ENCODE data around the gene GRM8. TPM values are rescaled to one million over a fixed set of nuclear protein-coding genes. Genes with fewer than 3 reads are reported as not detected.

GRM8 gene
- polyA plus RNA-seq, 1 donor (not counting 4 experiments of a cell fraction or from before 2014, with no cell fraction given) = not detected

GRCh38 chr7:126489874-126490273, 762.9 kb downstream of the GRM8 start:
- no peak for FAIRE-seq
- DNase-seq (ENCODE audit: low read depth, low spot score) = no peak

GRCh38 chr7:126487728-126488442, 764.9 kb downstream of the GRM8 start:
- Histone ChIP-seq H3K79me2 (ENCODE audit: control insufficient read depth, insufficient read depth, low read length) (no peaks in the 10 kb centered on the region), H2AFZ (ENCODE audit: control insufficient read depth, low read length) (no peak overlapping the region), H3K27ac (ENCODE audit: control insufficient read depth, insufficient read depth, low read length) (no peak overlapping the region), H3K4me1 (ENCODE audit: control insufficient read depth, extremely low read depth, insufficient read depth, low read length) (no peaks in the 10 kb centered on the region), H3K9me1 (ENCODE audit: control insufficient read depth, extremely low read depth, insufficient read depth, low read length) (no peaks in the 10 kb centered on the region), H3K9ac (ENCODE audit: control insufficient read depth, extremely low read depth, insufficient read depth, low read length) (no peak overlapping the region), H3K27me3 (ENCODE audit: control insufficient read depth, extremely low read depth, insufficient read depth, low read length) (no peaks in the 10 kb centered on the region), H3K36me3 (ENCODE audit: control insufficient read depth in 2 of 2, extremely low read depth in 1 of 2, insufficient read depth in 2 of 2, low read length in 2 of 2) (no peaks in the 10 kb centered on the region), H3K4me2 (ENCODE audit: control insufficient read depth, extremely low read depth, insufficient read depth, low read depth, low read length) (no peak overlapping the region), H3K4me3 (ENCODE audit: control insufficient read depth in 2 of 3, extremely low read depth in 1 of 3, insufficient read depth in 2 of 3, low read depth in 1 of 3, low read length in 3 of 3) (no peak overlapping the region), H3K9me3 (ENCODE audit: control insufficient read depth, low read depth, low read length) (no peaks in the 10 kb centered on the region), H4K20me1 (ENCODE audit: control insufficient read depth, extremely low read depth, insufficient read depth, low read length) (no peaks in the 10 kb centered on the region)
- dilution Hi-C loops (cut with MboI; ENCODE audit: extremely low pct_ligation_motif_present, low sequenced_read_pairs) = no loop called here
- FAIRE-seq (no peak), DNase-seq (ENCODE audit: low read depth, low spot score) (no peak)
- TF ChIP-seq EZH2 (IDR thresholded peaks at IDR 0.05; ENCODE audit: low read length) = no peak
- TF ChIP-seq, protein P1, sequence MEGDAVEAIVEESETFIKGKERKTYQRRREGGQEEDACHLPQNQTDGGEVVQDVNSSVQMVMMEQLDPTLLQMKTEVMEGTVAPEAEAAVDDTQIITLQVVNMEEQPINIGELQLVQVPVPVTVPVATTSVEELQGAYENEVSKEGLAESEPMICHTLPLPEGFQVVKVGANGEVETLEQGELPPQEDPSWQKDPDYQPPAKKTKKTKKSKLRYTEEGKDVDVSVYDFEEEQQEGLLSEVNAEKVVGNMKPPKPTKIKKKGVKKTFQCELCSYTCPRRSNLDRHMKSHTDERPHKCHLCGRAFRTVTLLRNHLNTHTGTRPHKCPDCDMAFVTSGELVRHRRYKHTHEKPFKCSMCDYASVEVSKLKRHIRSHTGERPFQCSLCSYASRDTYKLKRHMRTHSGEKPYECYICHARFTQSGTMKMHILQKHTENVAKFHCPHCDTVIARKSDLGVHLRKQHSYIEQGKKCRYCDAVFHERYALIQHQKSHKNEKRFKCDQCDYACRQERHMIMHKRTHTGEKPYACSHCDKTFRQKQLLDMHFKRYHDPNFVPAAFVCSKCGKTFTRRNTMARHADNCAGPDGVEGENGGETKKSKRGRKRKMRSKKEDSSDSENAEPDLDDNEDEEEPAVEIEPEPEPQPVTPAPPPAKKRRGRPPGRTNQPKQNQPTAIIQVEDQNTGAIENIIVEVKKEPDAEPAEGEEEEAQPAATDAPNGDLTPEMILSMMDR (optimal IDR thresholded peaks at IDR 0.05 in 1 of 3, IDR thresholded peaks at IDR 0.05 in 1 of 3, conservative IDR thresholded peaks at IDR 0.05 in 1 of 3; ENCODE audit: extremely low read depth in 1 of 3, insufficient read depth in 2 of 3, low read length in 3 of 3) = no peak

More at GRCh38 chr7:126489874-126490273, 762.9 kb downstream of the GRM8 start:
- H3K36me3 ChIP-seq (ENCODE audit: control insufficient read depth in 2 of 2, extremely low read depth in 1 of 2, insufficient read depth in 2 of 2, low read length in 2 of 2) = no peaks in the 10 kb centered on the region
- no peaks in the 10 kb centered on the region for H3K4me1 ChIP-seq (ENCODE audit: control insufficient read depth, extremely low read depth, insufficient read depth, low read length)
- no peaks in the 10 kb centered on the region for H3K27me3 ChIP-seq (ENCODE audit: control insufficient read depth, extremely low read depth, insufficient read depth, low read length)
- H3K4me3 ChIP-seq (ENCODE audit: control insufficient read depth in 2 of 3, extremely low read depth in 1 of 3, insufficient read depth in 2 of 3, low read depth in 1 of 3, low read length in 3 of 3) = no peak overlapping the region
- no peaks in the 10 kb centered on the region for H4K20me1 ChIP-seq (ENCODE audit: control insufficient read depth, extremely low read depth, insufficient read depth, low read length)
- no peaks in the 10 kb centered on the region for H3K9me1 ChIP-seq (ENCODE audit: control insufficient read depth, extremely low read depth, insufficient read depth, low read length)
- H2AFZ ChIP-seq (ENCODE audit: control insufficient read depth, low read length) = no peak overlapping the region
- TF ChIP-seq EZH2 (IDR thresholded peaks at IDR 0.05; ENCODE audit: low read length) = no peak
- H3K27ac ChIP-seq (ENCODE audit: control insufficient read depth, insufficient read depth, low read length) = no peak overlapping the region
- no peak overlapping the region for H3K9ac ChIP-seq (ENCODE audit: control insufficient read depth, extremely low read depth, insufficient read depth, low read length)
- dilution Hi-C loops (cut with MboI; ENCODE audit: extremely low pct_ligation_motif_present, low sequenced_read_pairs) = no loop called here
- no peaks in the 10 kb centered on the region for H3K9me3 ChIP-seq (ENCODE audit: control insufficient read depth, low read depth, low read length)
- H3K79me2 ChIP-seq (ENCODE audit: control insufficient read depth, insufficient read depth, low read length) = no peaks in the 10 kb centered on the region
- H3K4me2 ChIP-seq (ENCODE audit: control insufficient read depth, extremely low read depth, insufficient read depth, low read depth, low read length) = no peak overlapping the region
